ENCODE measurements around the gene PACSIN3. TPM values are rescaled to one million over a fixed set of nuclear protein-coding genes. Genes with fewer than 3 reads are reported as not detected.

The PACSIN3 gene
- polyA plus RNA-seq, 3 donors from 2014 or later: 0.48 TPM; not detected in 2

- Mint-ChIP-seq H3K9me3 (peaks cover 0 to 1% (median 0%) of the 10 kb centered on the region in 6 donors), H3K4me1 (peaks cover 7 to 10% of the 10 kb centered on the region in 2 donors), H3K36me3 (no peaks in the 10 kb centered on the region), H3K27me3 (ENCODE audit: low read depth in 3 of 3) (peaks cover 10 to 19% (median 16%) of the 10 kb centered on the region in 3 donors), H3K4me3 (peak overlapping the region; percentile 68 to 81 (median 77)), H3K27ac (peak overlapping the region in 1 of 6 donors; percentile 28)
- DNase-seq: peak in 1 of 3 donors; percentile 17
These were observed 764 bp upstream of the PACSIN3 start for GRCh38 chr11:47186700-47187695.

GRCh38 chr11:47185305-47186075 is 744 bp downstream of the PACSIN3 start:
- H3K36me3 Mint-ChIP-seq: no peaks in the 10 kb centered on the region
- DNase-seq: no peak
- peaks cover 7 to 10% of the 10 kb centered on the region in 2 donors for H3K4me1 Mint-ChIP-seq
- peaks cover 9 to 18% (median 12%) of the 10 kb centered on the region in 3 donors for H3K27me3 Mint-ChIP-seq (ENCODE audit: low read depth in 3 of 3)
- no peaks in the 10 kb centered on the region for H3K9me3 Mint-ChIP-seq
- H3K27ac Mint-ChIP-seq: no peak overlapping the region
- peak overlapping the region in 2 of 5 donors; percentile 20 to 38 for H3K4me3 Mint-ChIP-seq

GRCh38 chr11:47184711-47185304 is 1.4 kb downstream of the PACSIN3 start:
- H3K9me3 Mint-ChIP-seq: no peaks in the 10 kb centered on the region
- peaks cover 8 to 14% (median 9%) of the 10 kb centered on the region in 3 donors for H3K27me3 Mint-ChIP-seq (ENCODE audit: low read depth in 3 of 3)
- no peak for DNase-seq
- H3K4me3 Mint-ChIP-seq: peak overlapping the region in 3 of 5 donors; percentile 15 to 43 (median 27)
- H3K27ac Mint-ChIP-seq: no peak overlapping the region
- peaks cover 7 to 10% of the 10 kb centered on the region in 2 donors for H3K4me1 Mint-ChIP-seq
- H3K36me3 Mint-ChIP-seq: no peaks in the 10 kb centered on the region

GRCh38 chr11:47183969-47184368 is 2.3 kb downstream of the PACSIN3 start:
- no peak overlapping the region for H3K27ac Mint-ChIP-seq
- H3K36me3 Mint-ChIP-seq: no peaks in the 10 kb centered on the region
- peaks cover 7 to 11% of the 10 kb centered on the region in 2 donors for H3K4me1 Mint-ChIP-seq
- H3K27me3 Mint-ChIP-seq (ENCODE audit: low read depth in 3 of 3): peaks cover 5 to 12% (median 10%) of the 10 kb centered on the region in 3 donors
- H3K4me3 Mint-ChIP-seq: peak overlapping the region in 2 of 5 donors; percentile 29 to 38
- DNase-seq: no peak
- no peaks in the 10 kb centered on the region for H3K9me3 Mint-ChIP-seq

GRCh38 chr11:47183031-47183856 is 3.0 kb downstream of the PACSIN3 start:
- peaks cover 7 to 12% of the 10 kb centered on the region in 2 donors for H3K4me1 Mint-ChIP-seq
- no peak for DNase-seq
- H3K4me3 Mint-ChIP-seq: no peak overlapping the region
- no peaks in the 10 kb centered on the region for H3K9me3 Mint-ChIP-seq
- peaks cover 5 to 12% (median 10%) of the 10 kb centered on the region in 3 donors for H3K27me3 Mint-ChIP-seq (ENCODE audit: low read depth in 3 of 3)
- H3K36me3 Mint-ChIP-seq: no peaks in the 10 kb centered on the region
- no peak overlapping the region for H3K27ac Mint-ChIP-seq

- H3K27ac Mint-ChIP-seq: no peak overlapping the region
- peaks cover 3 to 16% (median 8%) of the 10 kb centered on the region in 3 donors for H3K27me3 Mint-ChIP-seq (ENCODE audit: low read depth in 3 of 3)
- H3K4me1 Mint-ChIP-seq: peaks cover 13 to 17% of the 10 kb centered on the region in 2 donors
- H3K4me3 Mint-ChIP-seq: no peak overlapping the region
- no peaks in the 10 kb centered on the region for H3K9me3 Mint-ChIP-seq
- no peaks in the 10 kb centered on the region for H3K36me3 Mint-ChIP-seq
- DNase-seq: no peak
These were observed 3.9 kb downstream of the PACSIN3 start for GRCh38 chr11:47182380-47182779.

- DNase-seq: no peak
- H3K27ac Mint-ChIP-seq: no peak overlapping the region
- H3K36me3 Mint-ChIP-seq: no peaks in the 10 kb centered on the region
- peaks cover 5 to 26% (median 14%) of the 10 kb centered on the region in 3 donors for H3K27me3 Mint-ChIP-seq (ENCODE audit: low read depth in 3 of 3)
- H3K9me3 Mint-ChIP-seq: no peaks in the 10 kb centered on the region
- no peak overlapping the region for H3K4me3 Mint-ChIP-seq
- H3K4me1 Mint-ChIP-seq: peaks cover 12 to 19% of the 10 kb centered on the region in 2 donors
These were observed 5.0 kb downstream of the PACSIN3 start for GRCh38 chr11:47181271-47181670.

GRCh38 chr11:47180006-47180787 is 6.0 kb downstream of the PACSIN3 start:
- no peak overlapping the region for H3K4me3 Mint-ChIP-seq
- H3K4me1 Mint-ChIP-seq: peaks cover 22 to 28% of the 10 kb centered on the region in 2 donors
- peaks cover 5 to 33% (median 14%) of the 10 kb centered on the region in 3 donors for H3K27me3 Mint-ChIP-seq (ENCODE audit: low read depth in 3 of 3)
- no peak for DNase-seq
- no peaks in the 10 kb centered on the region for H3K9me3 Mint-ChIP-seq
- H3K27ac Mint-ChIP-seq: no peak overlapping the region
- no peaks in the 10 kb centered on the region for H3K36me3 Mint-ChIP-seq

- peaks cover 5 to 30% (median 16%) of the 10 kb centered on the region in 3 donors for H3K27me3 Mint-ChIP-seq (ENCODE audit: low read depth in 3 of 3)
- peaks cover 28 to 32% of the 10 kb centered on the region in 2 donors for H3K4me1 Mint-ChIP-seq
- no peaks in the 10 kb centered on the region for H3K36me3 Mint-ChIP-seq
- H3K9me3 Mint-ChIP-seq: no peaks in the 10 kb centered on the region
- peak in 1 of 3 donors; percentile 23 for DNase-seq
- peak overlapping the region in 2 of 6 donors; percentile 33 to 58 for H3K27ac Mint-ChIP-seq
- no peak overlapping the region for H3K4me3 Mint-ChIP-seq
These were observed 6.6 kb downstream of the PACSIN3 start for GRCh38 chr11:47179655-47179991.

- H3K4me1 Mint-ChIP-seq: peaks cover 30 to 32% of the 10 kb centered on the region in 2 donors
- H3K27me3 Mint-ChIP-seq (ENCODE audit: low read depth in 3 of 3): peaks cover 5 to 25% (median 16%) of the 10 kb centered on the region in 3 donors
- H3K27ac Mint-ChIP-seq: peak overlapping the region in 4 of 6 donors; percentile 33 to 98 (median 58)
- no peaks in the 10 kb centered on the region for H3K36me3 Mint-ChIP-seq
- H3K4me3 Mint-ChIP-seq: no peak overlapping the region
- DNase-seq: no peak
- H3K9me3 Mint-ChIP-seq: no peaks in the 10 kb centered on the region
These were observed 7.2 kb downstream of the PACSIN3 start for GRCh38 chr11:47178737-47179654.

GRCh38 chr11:47178316-47178715 is 7.9 kb downstream of the PACSIN3 start:
- peaks cover 0 to 3% (median 0%) of the 10 kb centered on the region in 3 donors for H3K36me3 Mint-ChIP-seq
- peak overlapping the region in 2 of 6 donors; percentile 53 to 98 for H3K27ac Mint-ChIP-seq

More at GRCh38 chr11:47178316-47178715, 7.9 kb downstream of the PACSIN3 start:
- Mint-ChIP-seq H3K27me3 (ENCODE audit: low read depth in 3 of 3) (peaks cover 8 to 25% (median 16%) of the 10 kb centered on the region in 3 donors), H3K4me1 (peaks cover 36 to 37% of the 10 kb centered on the region in 2 donors), H3K4me3 (no peak overlapping the region), H3K9me3 (no peaks in the 10 kb centered on the region)
- DNase-seq: no peak
